ENCODE results near the gene SCPEP1. TPM values are rescaled to one million over a fixed set of nuclear protein-coding genes. Genes with fewer than 3 reads are reported as not detected.

Gene SCPEP1
- total RNA-seq, 1 experiment from 2014 or later = 29.6 TPM

DNA sequence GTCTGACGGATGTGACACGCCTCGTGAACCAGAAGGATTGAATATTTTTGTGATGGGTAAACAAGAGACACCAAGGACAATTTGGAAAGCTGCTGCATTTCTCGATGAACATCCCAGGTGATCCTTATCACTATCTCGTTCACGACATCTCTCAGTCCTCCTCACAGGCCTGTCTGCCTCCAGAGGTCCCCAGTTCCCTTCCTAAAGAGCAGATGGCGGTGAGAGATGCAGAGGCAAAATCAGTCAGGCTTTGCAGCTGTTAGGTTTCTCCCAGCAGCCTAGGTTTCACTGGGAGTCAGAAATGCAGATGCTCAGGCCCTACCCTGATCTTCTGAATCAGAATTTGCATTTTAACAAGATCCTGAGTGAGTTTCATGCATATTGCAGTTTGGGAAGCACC is 23.6 kb downstream of the SCPEP1 start:
- WGBS (ENCODE audit: extremely low coverage, insufficient read length, low lambda C conversion rate) = no CpG with 5 or more reads among the region's 7 CpGs
- H3K9me3 Mint-ChIP-seq = no peaks in the 10 kb centered on the region

More for the DNA sequence above, 23.6 kb downstream of the SCPEP1 start:
- no peak overlapping the region for H3K18ac ChIP-seq (ENCODE audit: insufficient read length, low read depth, low read length)
- no peaks in the 10 kb centered on the region for H3K27me3 ChIP-seq (ENCODE audit: insufficient read depth, low read length)
- no peak overlapping the region for H2BK12ac ChIP-seq (ENCODE audit: insufficient read length, low read depth, low read length)
- no peak overlapping the region for H3T11ph ChIP-seq (ENCODE audit: low read length)
- no peak overlapping the region for H3K27ac ChIP-seq (ENCODE audit: insufficient read length, low read depth, low read length)
- no peaks in the 10 kb centered on the region for H4K20me1 ChIP-seq (ENCODE audit: control insufficient read depth, insufficient read depth, insufficient read length)
- no peak overlapping the region for H3K56ac ChIP-seq (ENCODE audit: insufficient read length, low read depth, low read length)
- no peaks in the 10 kb centered on the region for H3K4me1 ChIP-seq (ENCODE audit: insufficient read depth, low read length)
- no peak overlapping the region for H2AFZ ChIP-seq (ENCODE audit: low read length)
- no peak overlapping the region for H3K14ac ChIP-seq (ENCODE audit: insufficient read depth, low read length)
- DNase-seq = no peak
- H2AK5ac ChIP-seq (ENCODE audit: insufficient read length, low read length) = no peak overlapping the region
- Mint-ChIP-seq H3K4me3 (no peak overlapping the region), H3K4me1 (no peaks in the 10 kb centered on the region; a peak in 2 of 4 replicates), H3K27me3 (ENCODE audit: low read depth) (no peaks in the 10 kb centered on the region; the same call in 1 of the 2 replicates), H3K27ac (no peak overlapping the region; a peak in 1 of 7 replicates), H3K36me3 (ENCODE audit: insufficient read depth in 1 of 3, low read depth in 3 of 3) (peaks cover 14 to 22% (median 15%) of the 10 kb centered on the region in 3 experiments; a peak in 5 of 7 replicates)
- no peaks in the 10 kb centered on the region for H3K9me3 ChIP-seq (ENCODE audit: control insufficient read depth, low read depth, low read length)
- TF ChIP-seq, protein P1, sequence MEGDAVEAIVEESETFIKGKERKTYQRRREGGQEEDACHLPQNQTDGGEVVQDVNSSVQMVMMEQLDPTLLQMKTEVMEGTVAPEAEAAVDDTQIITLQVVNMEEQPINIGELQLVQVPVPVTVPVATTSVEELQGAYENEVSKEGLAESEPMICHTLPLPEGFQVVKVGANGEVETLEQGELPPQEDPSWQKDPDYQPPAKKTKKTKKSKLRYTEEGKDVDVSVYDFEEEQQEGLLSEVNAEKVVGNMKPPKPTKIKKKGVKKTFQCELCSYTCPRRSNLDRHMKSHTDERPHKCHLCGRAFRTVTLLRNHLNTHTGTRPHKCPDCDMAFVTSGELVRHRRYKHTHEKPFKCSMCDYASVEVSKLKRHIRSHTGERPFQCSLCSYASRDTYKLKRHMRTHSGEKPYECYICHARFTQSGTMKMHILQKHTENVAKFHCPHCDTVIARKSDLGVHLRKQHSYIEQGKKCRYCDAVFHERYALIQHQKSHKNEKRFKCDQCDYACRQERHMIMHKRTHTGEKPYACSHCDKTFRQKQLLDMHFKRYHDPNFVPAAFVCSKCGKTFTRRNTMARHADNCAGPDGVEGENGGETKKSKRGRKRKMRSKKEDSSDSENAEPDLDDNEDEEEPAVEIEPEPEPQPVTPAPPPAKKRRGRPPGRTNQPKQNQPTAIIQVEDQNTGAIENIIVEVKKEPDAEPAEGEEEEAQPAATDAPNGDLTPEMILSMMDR (conservative IDR thresholded peaks at IDR 0.05) = peak; percentile 45; the same call in 2 of the 3 replicates
- no peak overlapping the region for H3K4me2 ChIP-seq (ENCODE audit: insufficient read depth, insufficient read length, low read length)
- H3K79me1 ChIP-seq (ENCODE audit: insufficient read depth, low read depth, low read length, poor library complexity, severe bottlenecking) = no peaks in the 10 kb centered on the region
- no peak overlapping the region for H4K8ac ChIP-seq (replicated peaks; ENCODE audit: insufficient read length, low read depth, low read length)
- no peak overlapping the region for H2BK15ac ChIP-seq (ENCODE audit: low read depth, low read length)
- H2BK120ac ChIP-seq (ENCODE audit: low read depth, low read length, poor library complexity, severe bottlenecking) = no peak overlapping the region
- no peak overlapping the region for H3K9ac ChIP-seq (ENCODE audit: extremely low read depth, insufficient read length, low read length)
- H2BK20ac ChIP-seq (ENCODE audit: low read depth, low read length, poor library complexity, severe bottlenecking) = no peak overlapping the region
- no peak overlapping the region for H3K4ac ChIP-seq (ENCODE audit: low read depth, low read length)
- no peak overlapping the region for H4K5ac ChIP-seq (ENCODE audit: insufficient read length, low read depth, low read length)
- H3K23me2 ChIP-seq (ENCODE audit: insufficient read length, low read depth, low read length, poor library complexity, severe bottlenecking) = no peaks in the 10 kb centered on the region
- no peak overlapping the region for H3K23ac ChIP-seq (ENCODE audit: insufficient read length, low read depth, low read length)
- no peaks in the 10 kb centered on the region for H3K79me2 ChIP-seq (ENCODE audit: insufficient read depth, low read length)
- no peak overlapping the region for H4K91ac ChIP-seq (ENCODE audit: insufficient read length, low read depth, low read length)
- H2BK5ac ChIP-seq (ENCODE audit: insufficient read length, low read length) = no peak overlapping the region
